Retinal pigment epithelial cell (primary cell): ENCODE measurements around the gene HAAO.

ENCODE experiments used
- DNase-seq: peaks from one replicate; pipeline ENCODE4 v3.0.0-alpha.2; 2010; ENCODE audit warnings: low read depth
- H3K4me3 ChIP-seq: 2 replicates; pipeline ENCODE4 v1.5.1; 2011; ENCODE audit warnings: mild to moderate bottlenecking, low read length, control low read depth, moderate library complexity
- TF ChIP-seq, protein P1 (sequence below): conservative IDR thresholded peaks from 2 replicates; pipeline ENCODE4 v1.5.1; 2011; ENCODE audit warnings: low read depth, low read length, control low read depth, inconsistent platforms

Gene HAAO

DNA sequence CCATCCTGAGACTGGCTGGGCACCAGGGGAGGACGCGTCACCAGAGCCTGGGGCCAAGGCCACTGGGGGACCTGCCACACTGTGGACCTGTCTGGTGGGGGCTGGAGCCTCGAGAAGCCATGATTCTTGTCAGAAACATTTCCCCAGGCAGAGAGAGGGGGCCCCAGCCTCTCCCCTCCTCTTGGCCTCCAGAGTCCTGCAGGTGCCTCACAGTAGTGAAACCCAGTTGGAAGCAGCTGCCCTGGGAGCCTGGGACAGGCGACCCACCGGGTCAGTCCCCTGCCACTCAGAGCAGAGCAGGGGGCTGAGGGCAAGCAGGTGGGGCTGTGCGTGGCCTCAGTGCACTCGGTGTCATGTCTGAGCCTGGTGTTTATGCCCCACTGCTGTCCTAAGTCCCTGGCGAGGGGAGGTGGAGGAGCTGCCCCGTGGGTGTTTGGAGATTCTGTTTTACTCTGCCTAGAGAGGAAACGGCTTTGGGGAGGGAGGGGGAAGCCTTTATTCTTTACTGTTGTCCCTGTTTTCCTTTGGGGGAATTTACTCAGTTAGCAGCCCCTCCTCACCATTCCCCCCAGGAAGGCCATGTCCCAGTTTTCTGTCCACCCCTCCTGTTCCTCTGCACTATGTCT is 36.1 kb downstream of the HAAO start:
- TF ChIP-seq, protein P1, sequence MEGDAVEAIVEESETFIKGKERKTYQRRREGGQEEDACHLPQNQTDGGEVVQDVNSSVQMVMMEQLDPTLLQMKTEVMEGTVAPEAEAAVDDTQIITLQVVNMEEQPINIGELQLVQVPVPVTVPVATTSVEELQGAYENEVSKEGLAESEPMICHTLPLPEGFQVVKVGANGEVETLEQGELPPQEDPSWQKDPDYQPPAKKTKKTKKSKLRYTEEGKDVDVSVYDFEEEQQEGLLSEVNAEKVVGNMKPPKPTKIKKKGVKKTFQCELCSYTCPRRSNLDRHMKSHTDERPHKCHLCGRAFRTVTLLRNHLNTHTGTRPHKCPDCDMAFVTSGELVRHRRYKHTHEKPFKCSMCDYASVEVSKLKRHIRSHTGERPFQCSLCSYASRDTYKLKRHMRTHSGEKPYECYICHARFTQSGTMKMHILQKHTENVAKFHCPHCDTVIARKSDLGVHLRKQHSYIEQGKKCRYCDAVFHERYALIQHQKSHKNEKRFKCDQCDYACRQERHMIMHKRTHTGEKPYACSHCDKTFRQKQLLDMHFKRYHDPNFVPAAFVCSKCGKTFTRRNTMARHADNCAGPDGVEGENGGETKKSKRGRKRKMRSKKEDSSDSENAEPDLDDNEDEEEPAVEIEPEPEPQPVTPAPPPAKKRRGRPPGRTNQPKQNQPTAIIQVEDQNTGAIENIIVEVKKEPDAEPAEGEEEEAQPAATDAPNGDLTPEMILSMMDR, result no peak
- DNase-seq, result no peak
- H3K4me3 ChIP-seq, result no peak overlapping the region

DNA sequence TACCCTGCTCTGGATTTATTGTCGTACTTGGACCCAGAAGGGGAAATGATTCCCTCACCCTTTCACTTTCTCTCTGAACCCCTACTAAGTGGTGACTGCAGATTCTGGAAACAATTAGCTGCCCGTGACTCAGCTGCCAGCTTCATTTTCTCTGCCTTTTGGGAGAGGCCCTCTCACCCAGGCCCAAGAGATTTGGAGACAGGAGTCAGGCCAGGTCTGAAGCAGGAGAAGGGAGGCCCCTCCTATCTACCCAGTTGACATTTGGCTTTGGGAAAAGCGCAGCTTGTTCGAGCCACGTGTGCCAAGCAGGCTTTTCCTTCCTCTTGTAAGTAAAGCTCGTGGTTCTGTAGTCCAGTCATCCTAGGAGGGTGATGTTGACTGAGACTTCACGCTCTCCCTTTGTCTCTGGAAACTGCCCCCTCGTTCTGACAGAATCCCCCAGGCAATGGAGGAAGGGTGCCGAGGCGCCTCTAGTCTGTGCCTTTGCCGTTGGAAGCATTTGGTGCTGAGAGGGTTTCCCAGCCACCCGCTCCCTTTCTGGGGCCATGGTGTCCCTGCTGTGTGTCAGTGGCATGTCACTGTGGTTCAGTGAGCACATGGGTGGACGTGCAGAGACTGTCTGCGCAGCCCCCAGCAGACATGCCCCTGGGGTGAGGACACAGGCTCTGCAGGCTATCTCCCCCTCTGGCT is 37.0 kb downstream of the HAAO start:
- TF ChIP-seq, protein P1, result no peak
- no peak for DNase-seq
- no peak overlapping the region for H3K4me3 ChIP-seq

DNA sequence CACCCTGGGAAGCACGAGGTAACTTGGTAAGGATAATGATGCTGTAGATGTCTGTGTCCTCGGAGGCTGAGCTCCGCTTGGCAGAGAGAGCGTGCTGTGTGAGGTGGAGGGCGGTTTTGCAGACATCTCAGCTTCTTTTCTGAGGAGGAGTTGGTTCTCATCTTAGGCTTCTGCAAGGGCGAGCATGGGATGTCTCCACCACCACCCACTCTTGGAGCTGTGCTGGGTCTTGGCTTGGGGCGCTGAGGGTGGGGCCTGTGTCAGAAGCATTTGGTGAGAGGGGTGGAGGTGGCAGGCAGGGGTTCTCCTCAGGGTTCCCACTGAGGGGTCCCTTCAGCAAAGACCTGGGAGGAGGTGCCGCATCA is 37.6 kb downstream of the HAAO start:
- H3K4me3 ChIP-seq, result no peak overlapping the region
- DNase-seq, result no peak
- TF ChIP-seq, protein P1, result no peak

DNA sequence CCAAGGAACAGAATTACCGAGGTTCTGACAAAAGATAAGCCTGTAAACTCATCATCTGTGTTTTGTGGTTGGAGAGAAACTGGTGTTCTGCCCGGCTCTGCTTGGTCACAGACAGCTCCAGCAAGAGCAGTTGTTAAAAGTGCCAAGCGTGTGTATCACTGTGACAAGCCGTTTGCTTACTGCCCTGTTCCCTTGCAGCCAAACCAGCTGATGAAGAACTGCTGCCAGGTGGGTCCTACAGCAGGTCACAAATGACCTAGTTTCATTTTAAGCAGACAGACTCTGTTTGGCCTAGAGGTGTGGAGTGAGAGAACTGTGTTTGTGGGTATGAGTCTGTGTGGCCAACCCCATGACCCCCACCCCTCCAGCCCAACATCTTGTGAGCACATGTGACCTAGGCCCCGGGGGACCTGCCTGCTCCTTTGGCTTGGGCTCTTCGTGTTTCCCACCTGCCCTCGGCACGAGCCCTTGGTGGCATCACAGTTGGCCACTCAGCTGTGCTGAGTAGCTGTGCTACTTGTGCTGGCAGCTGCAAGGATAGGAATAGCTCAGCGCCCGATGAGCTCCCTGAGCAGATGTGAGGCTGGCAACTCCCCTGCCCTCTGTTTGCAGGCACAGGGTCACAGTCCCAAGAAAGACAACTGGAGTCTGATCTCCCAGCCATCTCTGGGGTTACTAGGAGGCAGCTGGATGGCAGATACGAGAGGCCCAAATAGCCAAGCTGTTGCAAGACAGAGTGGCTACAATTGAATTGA is 38.2 kb downstream of the HAAO start:
- no peak for DNase-seq
- no peak overlapping the region for H3K4me3 ChIP-seq
- TF ChIP-seq, protein P1, result no peak

DNA sequence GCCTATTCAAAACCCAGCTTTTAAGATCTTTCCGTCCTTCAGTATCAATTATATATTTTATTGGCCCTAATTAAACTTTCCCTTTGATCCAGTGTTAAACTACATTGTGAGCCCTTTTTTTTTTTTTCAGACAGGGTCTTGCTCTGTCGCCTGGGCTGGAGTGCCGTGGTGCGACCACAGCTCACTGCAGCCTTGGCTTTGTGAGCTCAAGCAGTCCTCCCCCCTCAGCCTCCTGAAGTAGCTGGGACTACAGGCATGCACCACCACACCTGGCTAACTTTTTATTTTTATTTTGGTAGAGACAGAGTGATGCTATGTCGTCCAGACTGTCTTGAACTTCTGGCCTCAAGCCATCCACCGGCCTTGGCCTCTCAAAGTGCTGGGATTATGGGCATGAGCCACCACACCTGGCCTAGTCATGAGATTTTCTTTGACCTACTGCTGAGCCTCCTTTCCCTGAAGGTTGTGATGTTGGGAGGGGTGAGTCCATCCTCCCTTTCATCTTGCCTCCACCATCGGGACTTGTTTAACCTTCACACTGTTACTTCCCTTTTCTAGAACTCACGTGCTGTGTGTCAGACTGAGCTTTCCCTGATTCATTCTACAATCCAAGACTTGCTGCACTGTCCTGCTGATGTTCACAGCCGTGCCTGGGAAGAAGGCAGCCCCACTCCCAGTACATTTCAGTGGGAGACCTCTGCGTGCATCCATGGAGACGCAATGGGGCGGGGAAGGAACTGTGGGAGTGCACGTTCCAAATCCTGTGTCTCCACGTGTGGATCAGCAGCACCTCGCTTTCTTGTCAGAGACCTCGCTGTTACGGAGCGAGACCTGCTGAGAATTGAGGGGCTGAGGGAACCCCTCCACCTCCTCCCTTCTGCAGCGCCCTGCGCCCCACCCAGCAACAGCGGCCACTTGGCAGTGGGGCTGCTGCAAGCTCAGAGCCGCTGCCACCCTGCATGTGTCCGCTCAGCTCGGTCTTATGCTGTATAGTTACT is 39.3 kb downstream of the HAAO start:
- H3K4me3 ChIP-seq, result no peak overlapping the region
- DNase-seq, result no peak
- TF ChIP-seq, protein P1, result no peak

DNA sequence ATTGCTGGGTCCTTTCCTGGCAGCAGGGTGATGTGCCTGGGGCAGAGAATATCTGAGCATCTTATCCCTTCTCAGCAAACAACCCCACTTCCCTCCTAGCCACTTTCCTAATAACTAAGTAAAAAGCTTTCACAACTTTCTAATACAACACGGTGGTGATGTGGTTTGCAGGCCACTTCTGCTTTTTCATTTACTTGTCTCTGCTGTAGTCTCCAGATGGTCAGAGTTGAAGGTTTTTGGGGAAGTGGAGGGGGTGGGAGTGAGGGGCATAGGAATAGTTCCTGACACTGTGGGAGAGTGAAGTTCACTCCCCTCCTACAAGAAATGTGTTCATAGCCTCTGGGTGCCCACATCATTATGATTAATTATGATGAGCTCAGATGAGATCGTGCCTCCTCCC is 40.1 kb downstream of the HAAO start:
- TF ChIP-seq, protein P1, result no peak
- H3K4me3 ChIP-seq, result no peak overlapping the region
- DNase-seq, result no peak
